Left lung (tissue), 10 donors: ENCODE results near the gene AKT2. TPM values are rescaled to one million over a fixed set of nuclear protein-coding genes. Genes with fewer than 3 reads are reported as not detected.

Source experiments
- ATAC-seq: fragments of 200-7000 bp; cut with Tn5 transposase; one replicate; pipeline ENCODE4 v1.9.1; 2020; ENCODE audit warnings: moderate library complexity
- DNase-seq, 4 donors: peaks; one replicate each; pipeline ENCODE4 v3.0.0-alpha.2; 2013 to 2020
- H3K27ac ChIP-seq, 2 donors: fragments of 200-600 bp; sonication (generic) in 1 of 2; one replicate each; pipeline versions ENCODE4 v1.5.0 to v1.8.0; 2020 to 2021
- H3K27me3 ChIP-seq, 2 donors: fragments of 200-600 bp; sonication (generic) in 1 of 2; one replicate each; pipeline versions ENCODE4 v1.5.0 to v1.8.0; 2020 to 2021
- H3K36me3 ChIP-seq, 2 donors: fragments of 200-600 bp; sonication (generic) in 1 of 2; one replicate each; pipeline versions ENCODE4 v1.5.0 to v1.8.0; 2020 to 2021
- H3K4me1 ChIP-seq, 2 donors: fragments of 200-600 bp; one replicate each; pipeline ENCODE4 v1.8.0; 2021
- H3K4me3 ChIP-seq, 2 donors: fragments of 200-600 bp; sonication (generic) in 1 of 2; one replicate each; pipeline versions ENCODE4 v1.5.0 to v1.8.0; 2020 to 2021; ENCODE audit warnings: mild to moderate bottlenecking in 1 of 2
- H3K9me3 ChIP-seq, 2 donors: fragments of 200-600 bp; sonication (generic) in 1 of 2; one replicate each; pipeline versions ENCODE4 v1.5.0 to v1.8.0; 2020 to 2021
- intact Hi-C, 2 donors: fragments of 100-400 bp; cut with DNase I; formaldehyde crosslinking; loops; one replicate each; pipeline versions ENCODE4 v1.11.2 to v1.14.2; 2022
- polyA plus RNA-seq, 6 donors: library from polyadenylated mRNA; unstranded; fragments of 120-200 nt; gene quantifications; one replicate each; pipeline ENCODE4 v1.2.1, GENCODE V29; 2013; ENCODE audit not compliant: insufficient read length in 6 of 6
- total RNA-seq, 2 donors: library from RNA; stranded (reverse); fragmentation: NEBNext Ultra II Directional; extraction: Animal tissue kit (Norgen Biotek cat#: 25700); gene quantifications; one replicate each; pipeline ENCODE4 v1.2.1, GENCODE V29; 2021
- TF ChIP-seq, protein P1 (sequence below), 2 donors: fragments of 200-600 bp; sonication (generic) in 1 of 2; IDR thresholded peaks; one replicate each; pipeline versions ENCODE4 v1.5.0 to v1.8.0; 2021; ENCODE audit warnings: antibody characterized with exemption in 2 of 2
- donor health status: DM: no; HTN: yes; CAD: no.
- donor health status: DM: no; HTN: no; CAD: no.

The AKT2 gene
- total and polyA plus RNA-seq, 8 donors = 102 to 182 (median 163) TPM

DNA sequence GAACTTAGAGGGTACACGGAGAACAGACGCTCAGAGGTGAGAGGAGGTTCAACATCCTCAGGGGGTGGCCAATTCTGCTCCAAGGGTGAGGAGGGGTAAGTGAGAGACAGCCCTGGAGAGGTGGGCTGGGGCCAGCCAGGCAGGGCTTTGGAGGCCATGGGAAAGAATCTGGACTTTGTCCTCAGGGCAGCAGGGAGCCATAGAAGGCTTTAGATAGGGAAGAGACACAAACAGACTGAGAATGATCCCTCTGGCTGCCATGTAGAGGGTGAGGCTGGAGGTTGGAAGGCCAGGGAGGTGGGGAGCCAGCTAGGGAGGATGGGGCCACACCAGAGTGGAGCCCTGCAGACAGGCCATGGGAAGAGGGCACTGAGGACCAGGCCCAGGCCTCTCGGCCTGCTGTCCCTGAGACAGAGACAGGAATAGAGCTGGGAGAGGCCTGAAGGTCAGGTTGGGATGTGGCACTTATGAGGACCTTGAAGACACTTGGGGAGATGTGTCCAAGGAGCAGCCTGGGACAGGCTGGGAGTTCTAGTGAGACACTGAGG, 29.5 kb downstream of the AKT2 start:
- no peak overlapping the region for H3K27ac ChIP-seq
- TF ChIP-seq, protein P1, sequence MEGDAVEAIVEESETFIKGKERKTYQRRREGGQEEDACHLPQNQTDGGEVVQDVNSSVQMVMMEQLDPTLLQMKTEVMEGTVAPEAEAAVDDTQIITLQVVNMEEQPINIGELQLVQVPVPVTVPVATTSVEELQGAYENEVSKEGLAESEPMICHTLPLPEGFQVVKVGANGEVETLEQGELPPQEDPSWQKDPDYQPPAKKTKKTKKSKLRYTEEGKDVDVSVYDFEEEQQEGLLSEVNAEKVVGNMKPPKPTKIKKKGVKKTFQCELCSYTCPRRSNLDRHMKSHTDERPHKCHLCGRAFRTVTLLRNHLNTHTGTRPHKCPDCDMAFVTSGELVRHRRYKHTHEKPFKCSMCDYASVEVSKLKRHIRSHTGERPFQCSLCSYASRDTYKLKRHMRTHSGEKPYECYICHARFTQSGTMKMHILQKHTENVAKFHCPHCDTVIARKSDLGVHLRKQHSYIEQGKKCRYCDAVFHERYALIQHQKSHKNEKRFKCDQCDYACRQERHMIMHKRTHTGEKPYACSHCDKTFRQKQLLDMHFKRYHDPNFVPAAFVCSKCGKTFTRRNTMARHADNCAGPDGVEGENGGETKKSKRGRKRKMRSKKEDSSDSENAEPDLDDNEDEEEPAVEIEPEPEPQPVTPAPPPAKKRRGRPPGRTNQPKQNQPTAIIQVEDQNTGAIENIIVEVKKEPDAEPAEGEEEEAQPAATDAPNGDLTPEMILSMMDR (IDR thresholded peaks at IDR 0.05) = no peak
- H3K4me1 ChIP-seq = peaks cover 0 to 4% of the 10 kb centered on the region in 2 donors
- no peaks in the 10 kb centered on the region for H3K9me3 ChIP-seq
- no peak for ATAC-seq
- peaks cover 0 to 54% of the 10 kb centered on the region in 2 donors for H3K36me3 ChIP-seq
- intact Hi-C loops = no loop called here
- DNase-seq = peak in 1 of 4 donors; percentile 21
- H3K4me3 ChIP-seq = no peak overlapping the region
- no peaks in the 10 kb centered on the region for H3K27me3 ChIP-seq

DNA sequence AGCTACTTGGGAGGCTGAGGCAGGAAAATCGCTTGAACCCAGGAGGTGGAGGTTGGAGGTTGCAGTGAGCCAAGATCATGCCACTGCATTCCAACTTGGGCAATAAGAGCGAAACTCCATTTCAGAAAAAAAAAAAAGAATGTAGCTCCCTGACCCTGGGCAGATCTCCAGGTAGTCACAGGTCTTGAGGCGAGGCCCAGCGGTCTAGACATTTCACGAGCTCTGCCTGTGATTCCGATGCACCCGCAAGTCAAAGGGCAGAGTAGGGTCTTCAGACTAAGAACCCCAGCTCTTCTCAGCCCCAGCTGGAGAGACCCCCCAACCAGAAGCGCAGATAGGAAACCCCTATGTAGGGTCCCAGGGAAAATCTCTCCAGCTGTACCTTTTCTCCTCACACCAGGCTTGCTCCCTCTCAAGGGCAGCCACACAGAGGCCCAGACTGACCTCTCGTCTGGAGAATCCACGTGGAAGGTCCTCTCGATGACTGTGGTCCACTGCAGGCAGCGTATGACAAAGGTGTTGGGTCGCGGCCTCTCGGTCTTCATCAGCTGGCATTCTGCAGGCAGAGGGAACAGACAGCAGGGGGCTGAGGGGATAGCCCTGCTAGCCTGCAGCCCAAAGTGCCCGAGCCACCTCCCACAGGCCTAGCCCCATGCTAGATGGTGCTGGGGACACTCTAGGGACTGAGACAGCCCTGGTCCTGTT, 30.3 kb downstream of the AKT2 start:
- intact Hi-C loops = no loop called here
- Histone ChIP-seq H3K4me1 (peaks cover 0 to 3% of the 10 kb centered on the region in 2 donors), H3K36me3 (peaks cover 0 to 60% of the 10 kb centered on the region in 2 donors), H3K27me3 (no peaks in the 10 kb centered on the region), H3K27ac (no peak overlapping the region), H3K9me3 (no peaks in the 10 kb centered on the region), H3K4me3 (no peak overlapping the region)
- TF ChIP-seq, protein P1 (IDR thresholded peaks at IDR 0.05) = no peak
- no peak for ATAC-seq
- peak in 1 of 4 donors; percentile 39 for DNase-seq

DNA sequence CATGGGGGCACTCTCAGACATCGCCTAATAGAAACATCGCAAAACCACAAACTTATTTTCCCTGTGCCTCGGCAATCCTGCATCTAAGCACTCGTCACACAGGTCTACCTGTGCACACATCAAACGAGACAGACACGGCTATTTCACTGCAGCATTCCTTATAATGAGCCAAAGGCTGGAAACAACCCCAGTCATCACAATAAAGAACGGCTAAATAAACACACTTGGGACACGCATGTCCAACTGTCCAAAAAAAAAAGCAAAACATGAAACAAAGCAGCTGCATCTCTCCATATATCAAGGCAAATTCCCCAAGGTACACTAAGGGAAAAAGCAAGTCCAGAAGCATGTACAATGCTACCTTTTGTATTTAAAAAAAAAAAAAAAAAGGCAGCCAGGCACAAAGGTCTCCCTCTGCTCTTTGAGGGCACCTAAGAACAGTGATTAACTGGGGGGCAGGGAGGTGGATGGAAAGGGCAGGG, 31.5 kb downstream of the AKT2 start:
- TF ChIP-seq, protein P1 (IDR thresholded peaks at IDR 0.05) = no peak
- Histone ChIP-seq H3K9me3 (no peaks in the 10 kb centered on the region), H3K27ac (no peak overlapping the region), H3K4me1 (no peaks in the 10 kb centered on the region), H3K27me3 (no peaks in the 10 kb centered on the region), H3K36me3 (peaks cover 0 to 68% of the 10 kb centered on the region in 2 donors), H3K4me3 (no peak overlapping the region)
- ATAC-seq (no peak), DNase-seq (no peak)
- intact Hi-C loops = no loop called here

DNA sequence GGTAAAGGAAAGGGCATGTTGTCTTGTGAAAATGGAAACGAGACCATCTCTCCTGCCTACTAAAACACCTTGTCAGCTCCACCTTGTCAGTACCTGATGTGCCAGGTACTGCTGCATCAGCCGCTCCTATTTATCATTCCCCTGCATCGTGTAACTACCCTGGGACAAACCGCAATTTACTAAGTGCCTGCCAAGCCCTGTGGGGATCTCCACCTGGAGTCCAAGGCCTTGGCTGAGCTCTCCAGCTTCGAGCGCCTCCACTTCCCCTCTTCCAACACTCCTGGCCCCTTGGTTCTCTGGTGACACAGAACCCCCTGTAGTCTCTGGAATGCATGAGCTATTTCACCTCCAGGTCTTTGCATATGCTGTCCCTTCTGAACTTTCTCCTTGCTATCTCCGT, 32.8 kb downstream of the AKT2 start:
- Histone ChIP-seq H3K27me3 (no peaks in the 10 kb centered on the region), H3K4me3 (no peak overlapping the region), H3K36me3 (peaks cover 0 to 75% of the 10 kb centered on the region in 2 donors), H3K9me3 (no peaks in the 10 kb centered on the region), H3K27ac (no peak overlapping the region), H3K4me1 (no peaks in the 10 kb centered on the region)
- TF ChIP-seq, protein P1 (IDR thresholded peaks at IDR 0.05) = no peak
- DNase-seq (no peak), ATAC-seq (no peak)
- intact Hi-C loops = no loop called here

DNA sequence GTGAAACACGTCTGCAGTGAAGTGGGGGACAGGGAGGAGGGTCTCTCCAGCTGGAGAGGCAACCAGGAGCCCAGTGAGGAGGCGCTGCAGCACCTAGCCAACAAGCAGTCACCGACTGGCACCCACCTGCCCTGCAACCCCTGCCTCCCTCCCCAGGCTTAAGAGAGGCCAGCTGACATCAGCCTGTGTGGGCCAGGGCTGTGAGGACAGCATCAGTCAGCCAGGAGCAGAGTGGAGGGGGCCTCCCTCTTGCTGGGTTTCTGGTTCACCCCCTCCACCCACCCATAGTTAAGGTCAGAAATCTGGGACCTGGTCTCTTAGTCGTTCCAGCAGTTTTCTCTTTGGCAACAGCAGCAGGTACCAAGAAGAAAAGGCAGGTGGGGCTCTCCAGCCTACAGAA, 33.2 kb downstream of the AKT2 start:
- Histone ChIP-seq H3K4me3 (no peak overlapping the region), H3K4me1 (no peaks in the 10 kb centered on the region), H3K36me3 (peaks cover 0 to 71% of the 10 kb centered on the region in 2 donors), H3K9me3 (no peaks in the 10 kb centered on the region), H3K27me3 (no peaks in the 10 kb centered on the region), H3K27ac (no peak overlapping the region)
- TF ChIP-seq, protein P1 (IDR thresholded peaks at IDR 0.05) = no peak
- DNase-seq = peak in 1 of 4 donors; percentile 28
- intact Hi-C loops = no loop called here
- no peak for ATAC-seq
